Measurements from ENCODE around the gene NKIRAS2. TPM values are rescaled to one million over a fixed set of nuclear protein-coding genes. Genes with fewer than 3 reads are reported as not detected.

NKIRAS2 gene
- total and polyA plus RNA-seq, 2 of the 13 experiments (the other 11 are each of a cell fraction or from before 2014, with no cell fraction given): 27.9 to 42.0 TPM

GRCh38 chr17:42016941-42017865 is 2.7 kb upstream of the NKIRAS2 start, which contains the start of gene DNAJC7 (continued):
- peak; percentile 89 for TF ChIP-seq E2F1 (CRISPR knock-in tag; IDR thresholded peaks at IDR 0.05)
- no peak; the same call in 1 of the 2 replicates for TF ChIP-seq ZC3H4 (CRISPR knock-in tag; IDR thresholded peaks at IDR 0.05; ENCODE audit: borderline replicate concordance)
- peak; percentile 96; the same call in 1 of the 2 replicates for TF ChIP-seq ZBTB8A (CRISPR knock-in tag; IDR thresholded peaks at IDR 0.05; ENCODE audit: borderline replicate concordance, low read depth)
- peak; percentile 83 for TF ChIP-seq AFF4 (CRISPR knock-in tag; IDR thresholded peaks at IDR 0.05)
- TF ChIP-seq EEA1 (CRISPR knock-in tag; IDR thresholded peaks at IDR 0.05; ENCODE audit: borderline replicate concordance): 0 out of 2 replicates have a peak, but pooled peaks have one; percentile 72
- peak; percentile 83; the same call in 1 of the 2 replicates for TF ChIP-seq ELF3 (CRISPR knock-in tag; IDR thresholded peaks at IDR 0.05)
- peak; percentile 81; the same call in 1 of the 2 replicates for TF ChIP-seq BRF2 (CRISPR knock-in tag; IDR thresholded peaks at IDR 0.05)
- TF ChIP-seq FOSL2 (CRISPR knock-in tag; IDR thresholded peaks at IDR 0.05): peak; percentile 60; the same call in 1 of the 2 replicates
- TF ChIP-seq ATF1 (CRISPR knock-in tag; IDR thresholded peaks at IDR 0.05): peak; percentile 51; the same call in 1 of the 2 replicates
- no peak for TF ChIP-seq ZNF512B (CRISPR knock-in tag; IDR thresholded peaks at IDR 0.05; ENCODE audit: borderline replicate concordance)
- TF ChIP-seq RERE (CRISPR knock-in tag; IDR thresholded peaks at IDR 0.05; ENCODE audit: low read depth): no peak
- peak; percentile 93 for TF ChIP-seq HDAC2 (CRISPR knock-in tag; IDR thresholded peaks at IDR 0.05)

Measured in HepG2 (cell line).